ENCODE measurements around the gene LZTR1. TPM values are rescaled to one million over a fixed set of nuclear protein-coding genes. Genes with fewer than 3 reads are reported as not detected.
"Not testable (repeated sequence)": the region's sequence is repeated elsewhere in the genome, so short reads cannot be mapped to it uniquely, and the experiment has no call there.

The LZTR1 gene
- total RNA-seq, 1 donor from 2014 or later: 70.8 TPM

- no peak for DNase-seq (ENCODE audit: low spot score)
Measured at GRCh38 chr22:21030621-21031544, 48.8 kb downstream of the LZTR1 start.

GRCh38 chr22:21031545-21032036, 49.5 kb downstream of the LZTR1 start:
- DNase-seq (ENCODE audit: low spot score): no peak

- DNase-seq (ENCODE audit: low spot score): no peak
Measured at GRCh38 chr22:21032037-21032867, 50.2 kb downstream of the LZTR1 start, which contains the start of gene SLC7A4. SLC7A4 (minus strand) TSS chr22:21032561; CDS start chr22:21031812, 749 bp downstream.

- DNase-seq (ENCODE audit: low spot score): no peak
Measured at GRCh38 chr22:21032868-21033688, 51.0 kb downstream of the LZTR1 start.

GRCh38 chr22:21033895-21034294, 51.8 kb downstream of the LZTR1 start:
- DNase-seq (ENCODE audit: low spot score): no peak

GRCh38 chr22:21034989-21035388, 52.9 kb downstream of the LZTR1 start:
- DNase-seq (ENCODE audit: low spot score): no peak

- no peak for DNase-seq (ENCODE audit: low spot score)
Measured at GRCh38 chr22:21038405-21038804, 56.3 kb downstream of the LZTR1 start.

- not testable (repeated sequence) for DNase-seq (ENCODE audit: low spot score)
Measured at GRCh38 chr22:21039158-21039557, 57.1 kb downstream of the LZTR1 start.

- DNase-seq (ENCODE audit: low spot score): no peak
Measured at GRCh38 chr22:21041937-21042336, 59.8 kb downstream of the LZTR1 start.

- no peak for DNase-seq (ENCODE audit: low spot score)
Measured at GRCh38 chr22:21042978-21043859, 61.1 kb downstream of the LZTR1 start.

- DNase-seq (ENCODE audit: low spot score): no peak
Measured at GRCh38 chr22:21043860-21044535, 61.9 kb downstream of the LZTR1 start.

GRCh38 chr22:21044931-21045584, 63.0 kb downstream of the LZTR1 start:
- no peak for DNase-seq (ENCODE audit: low spot score)

GRCh38 chr22:21045585-21046294, 63.6 kb downstream of the LZTR1 start, which contains the start of gene LRRC74B:
LRRC74B (plus strand) TSS chr22:21045946; CDS start chr22:21045987, 41 bp downstream.
- peak; percentile 96 for DNase-seq (ENCODE audit: low spot score)

- DNase-seq (ENCODE audit: low spot score): no peak
Measured at GRCh38 chr22:21047035-21047661, 65.1 kb downstream of the LZTR1 start.

GRCh38 chr22:21047730-21048129, 65.6 kb downstream of the LZTR1 start:
- no peak for DNase-seq (ENCODE audit: low spot score)

GRCh38 chr22:21048448-21048847, 66.4 kb downstream of the LZTR1 start:
- not testable (repeated sequence) for DNase-seq (ENCODE audit: low spot score)

Measured in mesenteric fat pad (tissue), 1 donor.